Tibial nerve (tissue), 4 donors: Measurements from ENCODE around the gene ROBO1.

Experiments used
- CTCF ChIP-seq, 5 experiments: fragments of 200-600 bp in 3 of 5; fragments of 450-650 bp in 2 of 5; sonication (generic) in 3 of 5; IDR thresholded peaks; one replicate each; pipeline ENCODE4 v1.5.1; 2016 to 2019; ENCODE audit warnings: antibody characterized with exemption in 5 of 5, mild to moderate bottlenecking in 3 of 5, moderate library complexity in 2 of 5
- EP300 ChIP-seq, 2 donors: sonication (generic); formaldehyde crosslinking; IDR thresholded peaks; one replicate each; pipeline ENCODE4 v1.6.1; 2017; ENCODE audit warnings: antibody characterized with exemption in 2 of 2, mild to moderate bottlenecking in 1 of 2
- POLR2A ChIP-seq, 2 donors: fragments of 450-650 bp; IDR thresholded peaks; one replicate each; pipeline ENCODE4 v1.6.1; 2017; ENCODE audit warnings: antibody characterized with exemption in 2 of 2, mild to moderate bottlenecking in 2 of 2, moderate library complexity in 2 of 2

GRCh38 chr3:79490165-79491028, 277.4 kb downstream of the ROBO1 start:
- no peak for TF ChIP-seq CTCF (IDR thresholded peaks at IDR 0.05)
- TF ChIP-seq POLR2A (IDR thresholded peaks at IDR 0.05) = no peak
- no peak for TF ChIP-seq EP300 (IDR thresholded peaks at IDR 0.05)
